ENCODE results near the gene HPSE2. TPM values are rescaled to one million over a fixed set of nuclear protein-coding genes. Genes with fewer than 3 reads are reported as not detected.

The HPSE2 gene
- total RNA-seq, 1 donor from 2014 or later: not detected

GRCh38 chr10:98539578-98539977 is 696.1 kb downstream of the HPSE2 start:
- Mint-ChIP-seq H3K9me3 (ENCODE audit: unreplicated experiment) (no peaks in the 10 kb centered on the region), H3K27me3 (ENCODE audit: unreplicated experiment) (no peaks in the 10 kb centered on the region), H3K4me3 (ENCODE audit: unreplicated experiment) (no peak overlapping the region), H3K27ac (ENCODE audit: unreplicated experiment) (no peak overlapping the region), H3K4me1 (ENCODE audit: unreplicated experiment) (peaks cover 3% of the 10 kb centered on the region), H3K36me3 (ENCODE audit: low read depth, unreplicated experiment) (peaks cover 5% of the 10 kb centered on the region)
- DNase-seq (ENCODE audit: low spot score): no peak
- TF ChIP-seq CTCF (IDR thresholded peaks at IDR 0.05; ENCODE audit: unreplicated experiment): no peak

GRCh38 chr10:98538472-98538871 is 697.2 kb downstream of the HPSE2 start:
- no peak for DNase-seq (ENCODE audit: low spot score)
- Mint-ChIP-seq H3K27ac (ENCODE audit: unreplicated experiment) (no peak overlapping the region), H3K4me3 (ENCODE audit: unreplicated experiment) (no peak overlapping the region), H3K36me3 (ENCODE audit: low read depth, unreplicated experiment) (peaks cover 5% of the 10 kb centered on the region), H3K4me1 (ENCODE audit: unreplicated experiment) (peaks cover 3% of the 10 kb centered on the region), H3K27me3 (ENCODE audit: unreplicated experiment) (no peaks in the 10 kb centered on the region), H3K9me3 (ENCODE audit: unreplicated experiment) (no peaks in the 10 kb centered on the region)
- no peak for TF ChIP-seq CTCF (IDR thresholded peaks at IDR 0.05; ENCODE audit: unreplicated experiment)

- Mint-ChIP-seq H3K27me3 (ENCODE audit: unreplicated experiment) (no peaks in the 10 kb centered on the region), H3K9me3 (ENCODE audit: unreplicated experiment) (no peaks in the 10 kb centered on the region), H3K27ac (ENCODE audit: unreplicated experiment) (no peak overlapping the region), H3K4me1 (ENCODE audit: unreplicated experiment) (peaks cover 14% of the 10 kb centered on the region), H3K4me3 (ENCODE audit: unreplicated experiment) (no peak overlapping the region), H3K36me3 (ENCODE audit: low read depth, unreplicated experiment) (peaks cover 5% of the 10 kb centered on the region)
- DNase-seq (ENCODE audit: low spot score): no peak
- TF ChIP-seq CTCF (IDR thresholded peaks at IDR 0.05; ENCODE audit: unreplicated experiment): no peak
Observed at GRCh38 chr10:98536551-98536950, 699.1 kb downstream of the HPSE2 start.

GRCh38 chr10:98533746-98534445 is 701.8 kb downstream of the HPSE2 start:
- peaks cover 5% of the 10 kb centered on the region for H3K36me3 Mint-ChIP-seq (ENCODE audit: low read depth, unreplicated experiment)
- no peaks in the 10 kb centered on the region for H3K9me3 Mint-ChIP-seq (ENCODE audit: unreplicated experiment)
- no peak overlapping the region for H3K27ac Mint-ChIP-seq (ENCODE audit: unreplicated experiment)
- peaks cover 25% of the 10 kb centered on the region for H3K4me1 Mint-ChIP-seq (ENCODE audit: unreplicated experiment)
- H3K27me3 Mint-ChIP-seq (ENCODE audit: unreplicated experiment): peaks cover 1% of the 10 kb centered on the region
- no peak for DNase-seq (ENCODE audit: low spot score)
- no peak overlapping the region for H3K4me3 Mint-ChIP-seq (ENCODE audit: unreplicated experiment)
- TF ChIP-seq CTCF (IDR thresholded peaks at IDR 0.05; ENCODE audit: unreplicated experiment): no peak

- H3K4me3 Mint-ChIP-seq (ENCODE audit: unreplicated experiment): no peak overlapping the region
- DNase-seq (ENCODE audit: low spot score): no peak
Observed at GRCh38 chr10:98533241-98533640, 702.4 kb downstream of the HPSE2 start.

More at GRCh38 chr10:98533241-98533640, 702.4 kb downstream of the HPSE2 start:
- Mint-ChIP-seq H3K27me3 (ENCODE audit: unreplicated experiment) (peaks cover 1% of the 10 kb centered on the region), H3K36me3 (ENCODE audit: low read depth, unreplicated experiment) (peaks cover 5% of the 10 kb centered on the region), H3K27ac (ENCODE audit: unreplicated experiment) (no peak overlapping the region), H3K4me1 (ENCODE audit: unreplicated experiment) (peaks cover 25% of the 10 kb centered on the region), H3K9me3 (ENCODE audit: unreplicated experiment) (no peaks in the 10 kb centered on the region)
- no peak for TF ChIP-seq CTCF (IDR thresholded peaks at IDR 0.05; ENCODE audit: unreplicated experiment)

All from endothelial cell (in vitro differentiated cells).